ENCODE data around the gene UBE3C.

- TF ChIP-seq CTCF (IDR thresholded peaks at IDR 0.05 in 2 of 3, conservative IDR thresholded peaks at IDR 0.05 in 1 of 3; ENCODE audit: insufficient read depth in 2 of 3, low read depth in 1 of 3, low read length in 3 of 3) (no peak), EZH2 (IDR thresholded peaks at IDR 0.05; ENCODE audit: borderline replicate concordance, low read depth, low read length) (no peak)
Measured at GRCh38 chr7:157292770-157293412, 154.2 kb downstream of the UBE3C start.

All from K562 (cell line).